Activated naive CD4-positive, alpha-beta T cell (primary cell): ENCODE measurements around the gene ACER3.

Experiments
- DNase-seq, 4 experiments: peaks; one replicate each; lab custom pipeline; 2025; lab: John Stamatoyannopoulos, UW

Gene ACER3

DNA sequence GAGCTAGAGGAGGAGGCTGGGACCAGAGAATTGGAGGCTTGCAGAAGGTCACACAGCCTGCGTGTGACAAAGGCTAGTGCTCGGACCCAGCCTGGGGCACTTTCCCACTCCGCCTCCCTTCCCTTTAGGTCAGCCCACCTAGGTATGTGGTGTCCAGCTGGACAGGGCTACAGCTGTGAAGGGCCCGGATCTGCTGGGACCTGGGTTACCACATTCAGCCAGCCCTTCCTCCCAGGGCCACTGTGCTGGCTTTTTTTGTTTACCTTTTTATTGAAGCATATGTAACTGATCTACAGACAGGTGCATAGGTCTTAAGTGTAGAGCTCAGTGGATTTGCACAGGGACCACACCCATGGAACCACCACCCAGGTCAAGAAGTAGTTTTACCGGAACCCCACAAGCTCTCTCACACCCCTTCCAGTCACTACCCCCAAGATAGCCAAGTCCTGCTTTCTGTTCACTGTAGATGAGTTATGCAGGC, 214.7 kb downstream of the ACER3 start:
- no peak for DNase-seq
